Central memory CD4-positive, alpha-beta T cell (primary cell): ENCODE results near the gene ABITRAM.
"Not testable (repeated sequence)": the region's sequence is repeated elsewhere in the genome, so short reads cannot be mapped to it uniquely, and the experiment has no call there.

Experiments
- DNase-seq: peaks from one replicate; pipeline ENCODE4 v3.0.0; 2022
- total RNA-seq, 3 experiments: gene quantifications; one replicate each; lab custom pipeline; 2026; lab: John Stamatoyannopoulos, UW

The ABITRAM gene
- 12.9 to 23.1 (median 16.0) reads per million in 3 experiments for total RNA-seq

- DNase-seq, result peak; percentile 80
Measured at GRCh38 chr9:108934323-108934893, at the start of gene ABITRAM. Gene ABITRAM (plus strand): TSS chr9:108934400. CDS start chr9:108934487, 87 bp downstream.

GRCh38 chr9:108884701-108885100, 49.5 kb upstream of the ABITRAM start:
- DNase-seq, result no peak

- no peak for DNase-seq
Measured at GRCh38 chr9:108885643-108886348, 48.4 kb upstream of the ABITRAM start.

GRCh38 chr9:108886594-108887271, 47.5 kb upstream of the ABITRAM start:
- DNase-seq, result not testable (repeated sequence)

GRCh38 chr9:108889649-108890067, 44.5 kb upstream of the ABITRAM start:
- no peak for DNase-seq

GRCh38 chr9:108894225-108894997, 39.8 kb upstream of the ABITRAM start:
- no peak for DNase-seq

- no peak for DNase-seq
Measured at GRCh38 chr9:108897324-108898096, 36.7 kb upstream of the ABITRAM start.

- DNase-seq, result not testable (repeated sequence)
Measured at GRCh38 chr9:108899023-108899695, 35.0 kb upstream of the ABITRAM start.

GRCh38 chr9:108900176-108900575, 34.0 kb upstream of the ABITRAM start:
- no peak for DNase-seq

- DNase-seq, result no peak
Measured at GRCh38 chr9:108903420-108904103, 30.6 kb upstream of the ABITRAM start.

GRCh38 chr9:108904161-108904560, 30.0 kb upstream of the ABITRAM start:
- no peak for DNase-seq

- no peak for DNase-seq
Measured at GRCh38 chr9:108905494-108905893, 28.7 kb upstream of the ABITRAM start.

- DNase-seq, result no peak
Measured at GRCh38 chr9:108910402-108910801, 23.8 kb upstream of the ABITRAM start.

- no peak for DNase-seq
Measured at GRCh38 chr9:108910914-108911313, 23.3 kb upstream of the ABITRAM start.

GRCh38 chr9:108911820-108912219, 22.4 kb upstream of the ABITRAM start:
- peak; percentile 14 for DNase-seq

- no peak for DNase-seq
Measured at GRCh38 chr9:108913391-108913790, 20.8 kb upstream of the ABITRAM start.

GRCh38 chr9:108919517-108919916, 14.7 kb upstream of the ABITRAM start:
- no peak for DNase-seq

- not testable (repeated sequence) for DNase-seq
Measured at GRCh38 chr9:108920401-108920800, 13.8 kb upstream of the ABITRAM start.

- DNase-seq, result no peak
Measured at GRCh38 chr9:108921200-108921599, 13.0 kb upstream of the ABITRAM start.

GRCh38 chr9:108924466-108924865, 9.7 kb upstream of the ABITRAM start:
- no peak for DNase-seq

GRCh38 chr9:108928386-108928785, 5.8 kb upstream of the ABITRAM start:
- no peak for DNase-seq
